LNCAP (cell line): ENCODE results near the gene DAAM1.

Experiments used
- TF ChIP-seq, protein P1 (sequence below): fragments of 450-650 bp; IDR thresholded peaks from 2 replicates; pipeline ENCODE4 v1.5.1; 2017; ENCODE audit warnings: mild to moderate bottlenecking

Gene DAAM1

DNA sequence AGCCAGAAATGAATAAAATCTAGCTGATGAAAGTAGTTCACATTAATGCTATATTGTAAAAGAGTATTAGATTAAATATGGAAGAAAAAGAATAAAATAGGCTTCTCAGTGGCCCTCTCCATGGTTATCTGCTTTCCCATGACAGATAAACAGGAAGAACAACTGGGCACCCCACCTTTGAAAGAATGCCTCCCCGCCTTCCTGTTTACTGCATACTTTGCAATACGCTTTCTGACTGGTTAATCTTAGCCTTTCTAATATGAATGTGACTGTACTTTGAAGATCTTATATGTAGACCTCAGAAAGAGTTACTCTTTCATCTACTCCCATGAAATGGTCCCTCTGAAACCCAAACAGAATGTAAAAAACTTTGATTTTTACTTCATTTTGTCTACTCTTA is 34.1 kb upstream of the DAAM1 start:
- TF ChIP-seq, protein P1, sequence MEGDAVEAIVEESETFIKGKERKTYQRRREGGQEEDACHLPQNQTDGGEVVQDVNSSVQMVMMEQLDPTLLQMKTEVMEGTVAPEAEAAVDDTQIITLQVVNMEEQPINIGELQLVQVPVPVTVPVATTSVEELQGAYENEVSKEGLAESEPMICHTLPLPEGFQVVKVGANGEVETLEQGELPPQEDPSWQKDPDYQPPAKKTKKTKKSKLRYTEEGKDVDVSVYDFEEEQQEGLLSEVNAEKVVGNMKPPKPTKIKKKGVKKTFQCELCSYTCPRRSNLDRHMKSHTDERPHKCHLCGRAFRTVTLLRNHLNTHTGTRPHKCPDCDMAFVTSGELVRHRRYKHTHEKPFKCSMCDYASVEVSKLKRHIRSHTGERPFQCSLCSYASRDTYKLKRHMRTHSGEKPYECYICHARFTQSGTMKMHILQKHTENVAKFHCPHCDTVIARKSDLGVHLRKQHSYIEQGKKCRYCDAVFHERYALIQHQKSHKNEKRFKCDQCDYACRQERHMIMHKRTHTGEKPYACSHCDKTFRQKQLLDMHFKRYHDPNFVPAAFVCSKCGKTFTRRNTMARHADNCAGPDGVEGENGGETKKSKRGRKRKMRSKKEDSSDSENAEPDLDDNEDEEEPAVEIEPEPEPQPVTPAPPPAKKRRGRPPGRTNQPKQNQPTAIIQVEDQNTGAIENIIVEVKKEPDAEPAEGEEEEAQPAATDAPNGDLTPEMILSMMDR, result no peak

DNA sequence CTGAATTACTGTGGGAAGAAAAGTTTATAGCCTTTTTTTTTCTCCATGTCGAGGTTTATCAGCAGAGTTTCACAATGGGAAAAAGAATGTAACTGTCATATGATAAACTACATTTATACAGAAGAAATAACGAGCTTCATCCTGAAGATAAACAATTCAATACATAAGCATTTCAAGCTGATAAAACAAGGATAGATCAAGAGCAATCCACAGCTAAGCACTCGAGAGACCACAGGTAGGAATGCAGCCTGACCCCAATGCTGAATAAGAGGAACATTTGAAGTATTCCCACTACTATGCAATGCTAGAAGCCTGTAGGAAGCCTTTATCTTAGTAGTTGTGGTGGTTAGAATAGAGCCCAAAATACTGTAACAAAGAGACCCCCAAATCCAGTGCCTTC is 32.6 kb upstream of the DAAM1 start:
- TF ChIP-seq, protein P1, result no peak

DNA sequence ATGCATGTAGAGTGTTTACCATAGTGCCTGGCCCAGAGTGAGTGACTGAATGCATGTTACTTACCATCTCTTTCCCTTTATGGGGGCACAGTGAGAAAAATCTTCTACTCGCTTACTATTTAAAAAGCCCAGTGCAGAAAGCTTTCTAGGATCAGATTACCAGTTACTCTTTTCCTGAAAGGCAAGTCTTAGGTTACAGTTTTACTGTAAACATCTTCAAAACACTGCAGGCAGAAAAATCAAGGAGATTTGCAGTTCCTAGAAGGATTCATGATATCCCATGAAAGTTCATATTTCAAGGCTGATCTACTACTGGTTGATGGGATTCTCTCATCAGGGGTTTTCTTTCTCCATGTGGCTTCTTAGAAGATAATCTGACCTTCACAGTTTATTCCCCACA is 29.3 kb upstream of the DAAM1 start:
- TF ChIP-seq, protein P1, result no peak

DNA sequence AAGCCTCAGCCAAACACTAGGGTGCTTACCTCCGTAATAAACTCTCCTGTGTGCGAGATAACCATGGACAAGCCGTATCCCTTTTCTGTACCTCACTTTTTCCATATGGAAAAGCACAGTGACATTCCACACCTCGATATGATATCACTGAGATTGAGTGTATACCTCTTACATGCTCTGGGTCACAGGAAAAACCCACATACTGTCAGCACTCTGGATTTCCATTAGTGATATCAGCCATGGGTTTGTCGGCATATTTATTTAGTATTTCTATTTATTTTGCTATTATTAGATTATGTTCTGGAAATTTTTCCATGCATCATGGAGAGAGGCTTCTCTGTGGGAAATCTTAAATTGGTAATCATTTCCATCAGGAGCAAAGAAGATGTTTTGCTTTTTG is 28.0 kb upstream of the DAAM1 start:
- TF ChIP-seq, protein P1, result no peak

DNA sequence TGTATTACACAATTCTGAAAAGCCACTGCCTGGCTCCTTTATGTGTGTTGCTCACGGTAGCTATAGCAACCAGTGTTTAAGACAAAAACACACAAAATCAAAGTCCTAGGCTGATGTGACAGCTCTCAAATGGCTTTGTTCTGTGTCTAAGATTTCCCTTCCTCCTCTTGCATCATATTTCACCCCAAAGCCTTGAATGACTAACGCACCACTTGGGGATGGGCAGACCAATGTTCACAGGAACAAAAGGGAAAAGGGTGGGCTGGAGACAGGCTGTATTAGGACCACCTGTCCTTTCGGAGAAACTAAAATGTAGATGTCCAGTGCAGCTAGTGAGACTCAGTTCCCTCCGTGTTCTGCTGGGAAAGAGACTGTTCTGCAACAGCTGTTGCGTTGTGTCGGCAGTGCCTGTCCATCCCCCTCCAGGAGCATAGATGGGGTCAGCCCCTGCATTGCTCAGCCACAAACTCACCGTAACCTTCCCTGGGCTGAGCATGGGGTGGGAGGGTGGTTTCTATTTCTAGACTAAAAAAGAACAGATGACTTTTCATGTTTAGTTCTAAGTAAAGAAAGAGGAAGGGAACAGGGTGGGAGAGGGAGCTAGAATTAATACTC is 26.8 kb upstream of the DAAM1 start:
- TF ChIP-seq, protein P1, result no peak

DNA sequence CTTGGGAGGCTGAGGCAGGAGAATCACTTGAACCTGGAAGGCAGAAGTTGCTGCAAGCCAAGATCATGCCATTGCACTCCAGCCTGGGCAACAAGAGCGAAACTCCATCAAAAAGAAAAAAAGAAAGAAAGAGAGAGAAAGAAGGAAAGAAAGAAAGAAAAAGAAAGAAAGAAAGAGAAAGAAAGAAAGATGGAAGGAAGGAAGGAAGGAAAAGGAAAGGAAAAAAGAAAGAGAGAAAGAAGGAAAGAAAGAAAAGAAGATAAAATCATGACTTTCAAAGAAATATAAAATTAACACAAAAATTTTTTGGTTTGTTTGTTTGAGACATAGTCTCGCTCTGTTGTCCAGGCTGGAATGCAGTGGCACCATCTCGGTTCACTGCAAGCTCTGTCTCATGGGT is 22.2 kb upstream of the DAAM1 start:
- TF ChIP-seq, protein P1, result no peak

DNA sequence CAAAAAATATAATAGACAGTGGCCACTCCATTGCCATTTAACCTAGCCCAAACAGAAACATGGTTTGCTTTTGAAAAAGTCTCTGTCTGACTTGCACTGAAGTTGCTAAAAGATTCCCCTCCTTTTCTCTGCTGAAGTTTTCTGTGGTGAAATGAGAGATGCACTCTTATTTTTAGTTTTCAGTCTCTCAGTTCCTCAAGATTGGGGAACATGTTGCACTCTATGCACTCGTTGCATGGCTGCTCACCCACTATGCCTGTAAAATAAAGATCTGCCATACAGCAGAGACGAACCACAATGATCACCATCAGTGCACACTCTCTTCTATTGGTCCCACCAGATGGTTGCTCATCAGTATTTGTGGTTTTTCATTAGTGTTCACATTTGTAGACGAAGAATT is 13.1 kb upstream of the DAAM1 start:
- TF ChIP-seq, protein P1, result no peak

DNA sequence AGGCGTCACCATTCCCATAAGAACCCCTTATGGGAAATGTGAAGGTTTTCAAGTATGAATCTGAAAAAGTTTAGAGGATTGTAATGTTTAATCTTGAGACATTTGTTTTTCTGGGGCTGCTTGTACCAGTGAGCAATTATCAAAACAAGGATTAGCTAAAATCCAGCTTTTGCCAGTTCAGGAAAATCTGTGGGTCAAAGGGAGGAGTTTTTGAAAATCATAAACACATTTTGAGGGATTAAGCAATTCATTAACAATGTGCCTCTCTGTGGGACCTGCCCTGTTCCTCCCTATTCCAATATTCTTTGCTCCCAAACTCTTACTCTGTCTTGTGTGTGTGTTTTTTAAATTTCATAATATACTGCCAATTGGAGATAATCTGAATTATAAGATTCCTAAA is 11.7 kb upstream of the DAAM1 start:
- TF ChIP-seq, protein P1, result no peak
